Non-pigmented ciliary epithelial cell (primary cell): ENCODE data around the gene GABRB3.

Experiments used
- DNase-seq: peaks from one replicate; pipeline ENCODE4 v3.0.0-alpha.2; 2010; ENCODE audit warnings: low read depth

GABRB3 gene

GRCh38 chr15:26630857-26631256, 142.0 kb downstream of the GABRB3 start:
- no peak for DNase-seq

- DNase-seq: no peak
These were observed 143.9 kb downstream of the GABRB3 start for GRCh38 chr15:26628879-26629529.

GRCh38 chr15:26628071-26628470, 144.8 kb downstream of the GABRB3 start:
- DNase-seq: no peak

- no peak for DNase-seq
These were observed 148.7 kb downstream of the GABRB3 start for GRCh38 chr15:26624128-26624527.

- DNase-seq: no peak
These were observed 149.8 kb downstream of the GABRB3 start for GRCh38 chr15:26623071-26623470.

- no peak for DNase-seq
These were observed 151.1 kb downstream of the GABRB3 start for GRCh38 chr15:26621816-26622215.

- no peak for DNase-seq
These were observed 152.1 kb downstream of the GABRB3 start for GRCh38 chr15:26620528-26621458.

- no peak for DNase-seq
These were observed 157.0 kb downstream of the GABRB3 start for GRCh38 chr15:26615927-26616302.

GRCh38 chr15:26615188-26615926, 157.5 kb downstream of the GABRB3 start:
- no peak for DNase-seq

GRCh38 chr15:26614734-26615133, 158.1 kb downstream of the GABRB3 start:
- DNase-seq: no peak

GRCh38 chr15:26598704-26599103, 174.2 kb downstream of the GABRB3 start:
- no peak for DNase-seq

GRCh38 chr15:26595611-26596010, 177.3 kb downstream of the GABRB3 start:
- no peak for DNase-seq

GRCh38 chr15:26590676-26591075, 182.2 kb downstream of the GABRB3 start:
- DNase-seq: no peak

- DNase-seq: no peak
These were observed 190.0 kb downstream of the GABRB3 start for GRCh38 chr15:26582840-26583239.

GRCh38 chr15:26580943-26581342, 191.9 kb downstream of the GABRB3 start:
- no peak for DNase-seq

GRCh38 chr15:26572602-26573350, 200.1 kb downstream of the GABRB3 start:
- DNase-seq: no peak

- DNase-seq: no peak
These were observed 201.5 kb downstream of the GABRB3 start for GRCh38 chr15:26571346-26571745.

GRCh38 chr15:26565542-26565941, 207.3 kb downstream of the GABRB3 start:
- DNase-seq: no peak

GRCh38 chr15:26564361-26564760, 208.5 kb downstream of the GABRB3 start:
- no peak for DNase-seq

GRCh38 chr15:26562336-26562735, 210.5 kb downstream of the GABRB3 start:
- no peak for DNase-seq

- no peak for DNase-seq
These were observed 211.0 kb downstream of the GABRB3 start for GRCh38 chr15:26561896-26562295.

- no peak for DNase-seq
These were observed 211.7 kb downstream of the GABRB3 start for GRCh38 chr15:26561130-26561529.
